ENCODE measurements around the gene ACAA1. TPM values are rescaled to one million over a fixed set of nuclear protein-coding genes. Genes with fewer than 3 reads are reported as not detected.

ACAA1 gene
- total RNA-seq, 1 donor from 2014 or later: 72.7 TPM

Other genes with a start within 250 kb of the ACAA1 start
- 6.1 TPM for gene VILL, start 146.3 kb downstream of the ACAA1 start, total RNA-seq
- 72.5 TPM for gene PLCD1, start 107.5 kb downstream of the ACAA1 start, total RNA-seq
- 0.08 TPM for gene DLEC1, start 97.9 kb downstream of the ACAA1 start, total RNA-seq
- 41.5 TPM for gene MYD88, start 1.5 kb upstream of the ACAA1 start, total RNA-seq
- 39.6 TPM for gene OXSR1, start 28.4 kb upstream of the ACAA1 start, total RNA-seq
- 0.64 TPM for gene SLC22A13, start 128.7 kb upstream of the ACAA1 start, total RNA-seq
- 0.24 TPM for gene SLC22A14, start 145.2 kb upstream of the ACAA1 start, total RNA-seq
- 2.4 TPM for gene XYLB, start 209.7 kb upstream of the ACAA1 start, total RNA-seq